BE2C (cell line): ENCODE measurements around the gene IL1F10.

Source experiments
- DNase-seq: peaks from one replicate; pipeline ENCODE4 v3.0.0-alpha.2; 2020
- H3K27me3 ChIP-seq: fragments of 250-450 bp; sonication (Bioruptor Pico); 2 replicates; pipeline ENCODE4 v1.5.1; 2020; ENCODE audit warnings: mild to moderate bottlenecking
- H3K36me3 ChIP-seq: fragments of 250-450 bp; sonication (Bioruptor Pico); 2 replicates; pipeline ENCODE4 v1.5.1; 2020; ENCODE audit warnings: mild to moderate bottlenecking
- H3K4me1 ChIP-seq: fragments of 250-450 bp; sonication (Bioruptor Pico); 2 replicates; pipeline ENCODE4 v1.5.1; 2020
- H3K4me3 ChIP-seq: 2 replicates; pipeline ENCODE4 v1.5.1; 2011; ENCODE audit warnings: low read depth, low read length
- H3K9me3 ChIP-seq: fragments of 250-450 bp; sonication (Bioruptor Pico); 2 replicates; pipeline ENCODE4 v1.5.1; 2020
- TF ChIP-seq, protein P1 (sequence below): IDR thresholded peaks from 2 replicates; pipeline ENCODE4 v1.5.1; 2012; ENCODE audit warnings: mild to moderate bottlenecking, low read depth, low read length

Gene IL1F10

DNA sequence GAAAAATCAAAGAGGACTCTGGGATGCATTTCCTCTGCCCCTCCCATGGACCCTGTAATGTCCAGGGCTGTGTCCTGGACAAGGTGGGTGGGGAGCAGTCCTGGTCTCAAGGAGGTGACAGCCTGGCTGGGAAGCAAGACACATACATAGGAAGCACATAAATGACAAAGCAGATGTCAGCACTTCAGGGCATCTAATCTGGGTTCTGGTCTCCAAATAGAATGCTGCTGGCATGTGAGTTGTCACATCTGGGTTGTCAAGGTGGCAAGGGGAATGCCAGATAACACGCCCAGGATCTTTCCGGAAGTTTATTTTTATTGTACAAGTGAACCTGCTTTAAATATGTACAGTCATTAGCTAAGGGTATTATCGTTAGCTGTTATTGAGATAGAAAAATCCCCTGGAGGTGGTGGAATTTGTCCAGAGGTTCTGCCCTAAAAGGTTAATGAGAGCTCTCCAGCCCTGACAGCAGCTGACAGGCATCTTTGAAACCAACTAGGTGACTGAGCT lies 5.6 kb downstream of the IL1F10 start:
- no peak for DNase-seq
- Histone ChIP-seq H3K9me3 (no peaks in the 10 kb centered on the region), H3K4me3 (no peak overlapping the region), H3K4me1 (no peaks in the 10 kb centered on the region), H3K36me3 (no peaks in the 10 kb centered on the region), H3K27me3 (no peaks in the 10 kb centered on the region)
- TF ChIP-seq, protein P1, sequence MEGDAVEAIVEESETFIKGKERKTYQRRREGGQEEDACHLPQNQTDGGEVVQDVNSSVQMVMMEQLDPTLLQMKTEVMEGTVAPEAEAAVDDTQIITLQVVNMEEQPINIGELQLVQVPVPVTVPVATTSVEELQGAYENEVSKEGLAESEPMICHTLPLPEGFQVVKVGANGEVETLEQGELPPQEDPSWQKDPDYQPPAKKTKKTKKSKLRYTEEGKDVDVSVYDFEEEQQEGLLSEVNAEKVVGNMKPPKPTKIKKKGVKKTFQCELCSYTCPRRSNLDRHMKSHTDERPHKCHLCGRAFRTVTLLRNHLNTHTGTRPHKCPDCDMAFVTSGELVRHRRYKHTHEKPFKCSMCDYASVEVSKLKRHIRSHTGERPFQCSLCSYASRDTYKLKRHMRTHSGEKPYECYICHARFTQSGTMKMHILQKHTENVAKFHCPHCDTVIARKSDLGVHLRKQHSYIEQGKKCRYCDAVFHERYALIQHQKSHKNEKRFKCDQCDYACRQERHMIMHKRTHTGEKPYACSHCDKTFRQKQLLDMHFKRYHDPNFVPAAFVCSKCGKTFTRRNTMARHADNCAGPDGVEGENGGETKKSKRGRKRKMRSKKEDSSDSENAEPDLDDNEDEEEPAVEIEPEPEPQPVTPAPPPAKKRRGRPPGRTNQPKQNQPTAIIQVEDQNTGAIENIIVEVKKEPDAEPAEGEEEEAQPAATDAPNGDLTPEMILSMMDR = no peak

DNA sequence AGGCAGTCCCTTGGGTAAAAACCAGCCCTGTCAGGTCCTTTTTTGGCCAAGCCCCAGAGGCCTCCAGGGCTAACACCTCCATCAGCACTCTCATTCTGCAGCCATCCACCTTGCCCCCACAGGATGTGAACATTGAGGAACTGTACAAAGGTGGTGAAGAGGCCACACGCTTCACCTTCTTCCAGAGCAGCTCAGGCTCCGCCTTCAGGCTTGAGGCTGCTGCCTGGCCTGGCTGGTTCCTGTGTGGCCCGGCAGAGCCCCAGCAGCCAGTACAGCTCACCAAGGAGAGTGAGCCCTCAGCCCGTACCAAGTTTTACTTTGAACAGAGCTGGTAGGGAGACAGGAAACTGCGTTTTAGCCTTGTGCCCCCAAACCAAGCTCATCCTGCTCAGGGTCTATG lies 7.3 kb downstream of the IL1F10 start:
- H3K27me3 ChIP-seq = no peaks in the 10 kb centered on the region
- no peak for DNase-seq
- no peaks in the 10 kb centered on the region for H3K4me1 ChIP-seq
- no peaks in the 10 kb centered on the region for H3K36me3 ChIP-seq
- H3K9me3 ChIP-seq = no peaks in the 10 kb centered on the region
- TF ChIP-seq, protein P1 = no peak
- no peak overlapping the region for H3K4me3 ChIP-seq

DNA sequence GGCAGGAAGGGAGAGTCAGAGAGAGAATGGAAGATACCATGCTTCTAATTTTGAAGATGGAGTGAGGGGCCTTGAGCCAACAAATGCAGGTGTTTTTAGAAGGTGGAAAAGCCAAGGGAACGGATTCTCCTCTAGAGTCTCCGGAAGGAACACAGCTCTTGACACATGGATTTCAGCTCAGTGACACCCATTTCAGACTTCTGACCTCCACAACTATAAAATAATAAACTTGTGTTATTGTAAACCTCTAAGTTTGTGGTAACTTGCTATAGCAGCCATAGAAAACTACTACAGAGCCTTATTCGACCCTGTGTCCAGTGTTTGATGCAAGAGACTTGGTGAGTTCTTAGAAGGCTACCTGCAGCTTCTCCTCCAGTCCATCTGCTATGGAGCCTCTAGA lies 7.8 kb downstream of the IL1F10 start:
- Histone ChIP-seq H3K27me3 (no peaks in the 10 kb centered on the region), H3K36me3 (no peaks in the 10 kb centered on the region), H3K4me1 (no peaks in the 10 kb centered on the region), H3K4me3 (no peak overlapping the region), H3K9me3 (no peaks in the 10 kb centered on the region)
- TF ChIP-seq, protein P1 = no peak
- no peak for DNase-seq

DNA sequence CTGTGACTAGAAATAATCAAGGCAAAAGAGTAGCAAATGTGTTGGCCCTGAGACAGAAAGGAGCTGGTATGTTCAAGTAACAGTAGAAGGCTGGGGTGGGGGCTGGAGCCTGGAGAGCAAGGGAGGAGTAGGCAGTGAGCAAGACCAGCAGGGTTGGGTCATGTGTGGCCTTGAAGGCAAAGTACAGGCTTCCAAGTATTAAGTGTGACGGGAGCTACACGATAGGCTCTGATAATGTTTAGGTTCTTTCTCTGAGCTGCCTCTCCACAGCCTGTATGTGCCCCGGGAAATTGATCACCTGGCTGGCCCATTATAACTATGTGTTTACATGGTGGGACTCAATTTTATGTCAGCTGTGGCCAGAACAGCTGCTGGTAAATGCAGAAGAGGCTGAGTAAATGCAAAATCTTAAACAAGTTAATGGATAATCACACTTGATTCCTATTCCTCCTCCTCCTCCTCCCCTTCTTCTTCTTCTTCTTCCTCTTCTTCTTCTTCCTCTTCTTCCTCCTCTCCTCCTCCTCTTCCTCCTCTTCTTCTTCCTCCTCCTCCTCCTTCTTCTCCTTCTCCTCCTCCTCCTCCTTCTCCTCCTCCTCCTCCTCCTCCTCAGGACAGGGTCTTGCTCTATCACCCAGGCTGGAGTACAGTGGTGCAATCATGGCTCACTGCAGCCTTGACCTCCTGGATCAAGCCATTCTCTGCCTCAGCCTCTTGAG lies 9.3 kb downstream of the IL1F10 start:
- H3K27me3 ChIP-seq = no peaks in the 10 kb centered on the region
- no peaks in the 10 kb centered on the region for H3K4me1 ChIP-seq
- TF ChIP-seq, protein P1 = no peak
- H3K9me3 ChIP-seq = no peaks in the 10 kb centered on the region
- no peaks in the 10 kb centered on the region for H3K36me3 ChIP-seq
- DNase-seq = no peak
- H3K4me3 ChIP-seq = no peak overlapping the region

DNA sequence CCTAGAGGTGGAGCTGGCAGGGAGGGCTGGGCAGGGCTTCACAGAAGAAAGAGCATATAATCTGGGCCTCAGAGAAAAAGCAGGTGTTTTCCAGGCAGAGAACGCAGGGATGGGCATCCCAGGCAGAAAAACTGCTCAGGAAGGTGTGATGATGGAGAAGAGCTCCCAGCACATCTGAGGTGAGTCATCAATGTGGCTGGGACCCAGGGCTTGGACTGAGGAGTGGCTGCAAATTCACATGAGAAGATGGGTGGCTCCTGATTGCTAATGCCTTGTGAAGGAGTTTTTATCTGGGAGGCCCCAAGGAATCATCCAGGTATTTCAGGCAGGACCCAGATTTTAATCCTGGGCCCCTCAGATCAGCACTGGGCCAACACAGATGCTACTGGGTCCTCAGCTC lies 10.2 kb downstream of the IL1F10 start:
- H3K27me3 ChIP-seq = no peaks in the 10 kb centered on the region
- H3K36me3 ChIP-seq = no peaks in the 10 kb centered on the region
- DNase-seq = no peak
- H3K9me3 ChIP-seq = no peaks in the 10 kb centered on the region
- TF ChIP-seq, protein P1 = no peak
- H3K4me3 ChIP-seq = no peak overlapping the region
- H3K4me1 ChIP-seq = no peaks in the 10 kb centered on the region

DNA sequence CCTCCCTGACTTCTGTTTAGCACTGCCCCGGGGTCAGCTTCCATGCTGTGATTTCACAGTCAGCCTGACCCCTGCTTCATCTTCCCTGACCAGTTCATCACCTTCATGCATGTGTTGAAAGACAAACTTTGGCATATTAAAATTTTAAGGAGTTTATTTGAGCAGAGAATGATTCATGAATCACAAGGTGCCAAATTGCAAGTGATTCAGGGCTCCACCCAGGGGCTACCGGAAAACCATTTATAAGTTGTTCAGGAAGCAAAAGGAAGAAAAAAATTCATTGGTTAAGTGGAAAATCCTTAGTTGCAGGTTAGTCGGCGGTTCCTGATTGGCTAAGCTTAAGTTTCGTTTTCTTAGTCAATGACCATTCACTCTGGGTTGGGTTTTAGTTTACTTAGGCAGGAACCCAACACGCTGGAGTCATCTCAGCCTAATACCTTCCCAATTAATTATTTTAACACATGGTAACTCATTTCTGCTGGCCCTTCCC lies 10.6 kb downstream of the IL1F10 start:
- no peaks in the 10 kb centered on the region for H3K36me3 ChIP-seq
- TF ChIP-seq, protein P1 = no peak
- no peaks in the 10 kb centered on the region for H3K4me1 ChIP-seq
- no peak overlapping the region for H3K4me3 ChIP-seq
- DNase-seq = no peak
- H3K27me3 ChIP-seq = no peaks in the 10 kb centered on the region
- H3K9me3 ChIP-seq = no peaks in the 10 kb centered on the region
